H1 (cell line): ENCODE results near the gene DNM2. TPM values are rescaled to one million over a fixed set of nuclear protein-coding genes. Genes with fewer than 3 reads are reported as not detected.

Experiments used
- CTBP2 ChIP-seq: IDR thresholded peaks from 2 replicates; pipeline ENCODE4 v1.7.0; 2011; ENCODE audit warnings: borderline replicate concordance, mild to moderate bottlenecking, moderate library complexity, mixed read lengths, low read length; ENCODE audit not compliant: insufficient read depth, insufficient read length
- FOSL1 ChIP-seq: IDR thresholded peaks from 2 replicates; pipeline ENCODE4 v1.6.1; 2011; ENCODE audit warnings: mild to moderate bottlenecking, low read depth, low read length, moderate library complexity; ENCODE audit not compliant: insufficient read depth
- HDAC6 ChIP-seq: IDR thresholded peaks from one replicate; pipeline ENCODE4 v1.7.1; 2012; ENCODE audit warnings: low read depth, mild to moderate bottlenecking, inconsistent platforms, low read length, moderate library complexity
- POU5F1 ChIP-seq: IDR thresholded peaks from 2 replicates; pipeline ENCODE4 v1.6.1; 2011; ENCODE audit warnings: low read depth, mild to moderate bottlenecking, low read length, moderate library complexity
- RXRA ChIP-seq: IDR thresholded peaks from 2 replicates; pipeline ENCODE4 v1.6.1; 2011; ENCODE audit warnings: low read depth, mild to moderate bottlenecking, low read length, moderate library complexity; ENCODE audit not compliant: insufficient read depth
- SUZ12 ChIP-seq: fragments of 200-600 bp; sonication (generic); IDR thresholded peaks from 2 replicates; pipeline ENCODE4 v1.6.1; 2012; ENCODE audit warnings: mild to moderate bottlenecking, inconsistent platforms, low read length, moderate library complexity, mixed read lengths
- ZNF274 ChIP-seq: IDR thresholded peaks from 2 replicates; pipeline ENCODE4 v1.7.0; 2012; ENCODE audit warnings: low read length, borderline replicate concordance; ENCODE audit errors: extremely low read depth
- polyA plus RNA-seq, 7 experiments: library from polyadenylated mRNA; depleted of rRNA in 3 of 7; stranded (reverse) in 5 of 7; unstranded in 2 of 7; fragments of >200 nt in 5 of 7; fragments of 200-250 nt in 2 of 7; gene quantifications; 1 replicate in 5 of 7; 2 replicates in 1 of 7; 4 replicates in 1 of 7; pipeline versions ENCODE4 v1.2.1 to v1.2.3, GENCODE V29; 2011 to 2013; ENCODE audit warnings: missing spikeins in 2 of 7, mixed read lengths in 2 of 7
- total RNA-seq: library from RNA; stranded (reverse); fragmentation: NEBNext Ultra II Directional; extraction: Animal tissue kit (Norgen Biotek cat#: 25700); gene quantifications from 2 replicates; pipeline ENCODE4 v1.2.1, GENCODE V29; 2021
- TF ChIP-seq, protein P1 (sequence below): fragments of 300-600 bp; sonication (generic); IDR thresholded peaks from 2 replicates; pipeline ENCODE4 v1.7.1; 2012; ENCODE audit warnings: low read length, moderate library complexity, mild to moderate bottlenecking, inconsistent platforms; ENCODE audit not compliant: insufficient replicate concordance
- TF ChIP-seq, protein P2 (sequence below): IDR thresholded peaks from 2 replicates; pipeline ENCODE4 v1.6.1; 2012; ENCODE audit warnings: inconsistent platforms

DNM2 gene
- total and polyA plus RNA-seq, 2 of the 8 experiments (the other 6 are each of a cell fraction or from before 2014, with no cell fraction given) = 61.9 to 120 TPM

DNA sequence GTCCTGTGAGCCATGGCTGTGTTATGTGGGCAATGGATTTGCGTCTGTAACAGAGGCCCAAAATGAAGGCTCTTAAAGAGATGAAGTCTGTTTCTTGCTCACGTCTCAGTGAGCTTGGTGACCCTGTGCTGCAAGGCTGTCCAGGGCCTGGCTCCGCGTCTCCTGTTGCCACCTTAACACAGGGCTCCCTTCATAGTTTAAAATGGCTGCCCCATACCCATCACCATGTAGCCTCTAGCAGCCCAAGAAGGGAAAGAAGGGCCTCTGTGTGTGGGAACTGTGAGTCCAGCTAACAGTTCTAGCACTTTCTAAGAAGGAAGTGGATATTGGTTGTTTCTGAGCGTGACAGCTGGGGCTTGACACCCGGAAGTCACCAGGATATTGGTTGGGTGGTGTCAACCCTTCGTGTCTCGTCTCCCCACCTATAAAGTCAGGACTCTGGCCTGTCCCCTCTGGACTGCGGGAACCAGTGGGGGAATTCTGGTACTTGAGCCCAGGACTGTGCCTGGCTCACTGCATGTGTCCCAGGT lies 97.2 kb downstream of the DNM2 start (continued):
- TF ChIP-seq, protein P1, sequence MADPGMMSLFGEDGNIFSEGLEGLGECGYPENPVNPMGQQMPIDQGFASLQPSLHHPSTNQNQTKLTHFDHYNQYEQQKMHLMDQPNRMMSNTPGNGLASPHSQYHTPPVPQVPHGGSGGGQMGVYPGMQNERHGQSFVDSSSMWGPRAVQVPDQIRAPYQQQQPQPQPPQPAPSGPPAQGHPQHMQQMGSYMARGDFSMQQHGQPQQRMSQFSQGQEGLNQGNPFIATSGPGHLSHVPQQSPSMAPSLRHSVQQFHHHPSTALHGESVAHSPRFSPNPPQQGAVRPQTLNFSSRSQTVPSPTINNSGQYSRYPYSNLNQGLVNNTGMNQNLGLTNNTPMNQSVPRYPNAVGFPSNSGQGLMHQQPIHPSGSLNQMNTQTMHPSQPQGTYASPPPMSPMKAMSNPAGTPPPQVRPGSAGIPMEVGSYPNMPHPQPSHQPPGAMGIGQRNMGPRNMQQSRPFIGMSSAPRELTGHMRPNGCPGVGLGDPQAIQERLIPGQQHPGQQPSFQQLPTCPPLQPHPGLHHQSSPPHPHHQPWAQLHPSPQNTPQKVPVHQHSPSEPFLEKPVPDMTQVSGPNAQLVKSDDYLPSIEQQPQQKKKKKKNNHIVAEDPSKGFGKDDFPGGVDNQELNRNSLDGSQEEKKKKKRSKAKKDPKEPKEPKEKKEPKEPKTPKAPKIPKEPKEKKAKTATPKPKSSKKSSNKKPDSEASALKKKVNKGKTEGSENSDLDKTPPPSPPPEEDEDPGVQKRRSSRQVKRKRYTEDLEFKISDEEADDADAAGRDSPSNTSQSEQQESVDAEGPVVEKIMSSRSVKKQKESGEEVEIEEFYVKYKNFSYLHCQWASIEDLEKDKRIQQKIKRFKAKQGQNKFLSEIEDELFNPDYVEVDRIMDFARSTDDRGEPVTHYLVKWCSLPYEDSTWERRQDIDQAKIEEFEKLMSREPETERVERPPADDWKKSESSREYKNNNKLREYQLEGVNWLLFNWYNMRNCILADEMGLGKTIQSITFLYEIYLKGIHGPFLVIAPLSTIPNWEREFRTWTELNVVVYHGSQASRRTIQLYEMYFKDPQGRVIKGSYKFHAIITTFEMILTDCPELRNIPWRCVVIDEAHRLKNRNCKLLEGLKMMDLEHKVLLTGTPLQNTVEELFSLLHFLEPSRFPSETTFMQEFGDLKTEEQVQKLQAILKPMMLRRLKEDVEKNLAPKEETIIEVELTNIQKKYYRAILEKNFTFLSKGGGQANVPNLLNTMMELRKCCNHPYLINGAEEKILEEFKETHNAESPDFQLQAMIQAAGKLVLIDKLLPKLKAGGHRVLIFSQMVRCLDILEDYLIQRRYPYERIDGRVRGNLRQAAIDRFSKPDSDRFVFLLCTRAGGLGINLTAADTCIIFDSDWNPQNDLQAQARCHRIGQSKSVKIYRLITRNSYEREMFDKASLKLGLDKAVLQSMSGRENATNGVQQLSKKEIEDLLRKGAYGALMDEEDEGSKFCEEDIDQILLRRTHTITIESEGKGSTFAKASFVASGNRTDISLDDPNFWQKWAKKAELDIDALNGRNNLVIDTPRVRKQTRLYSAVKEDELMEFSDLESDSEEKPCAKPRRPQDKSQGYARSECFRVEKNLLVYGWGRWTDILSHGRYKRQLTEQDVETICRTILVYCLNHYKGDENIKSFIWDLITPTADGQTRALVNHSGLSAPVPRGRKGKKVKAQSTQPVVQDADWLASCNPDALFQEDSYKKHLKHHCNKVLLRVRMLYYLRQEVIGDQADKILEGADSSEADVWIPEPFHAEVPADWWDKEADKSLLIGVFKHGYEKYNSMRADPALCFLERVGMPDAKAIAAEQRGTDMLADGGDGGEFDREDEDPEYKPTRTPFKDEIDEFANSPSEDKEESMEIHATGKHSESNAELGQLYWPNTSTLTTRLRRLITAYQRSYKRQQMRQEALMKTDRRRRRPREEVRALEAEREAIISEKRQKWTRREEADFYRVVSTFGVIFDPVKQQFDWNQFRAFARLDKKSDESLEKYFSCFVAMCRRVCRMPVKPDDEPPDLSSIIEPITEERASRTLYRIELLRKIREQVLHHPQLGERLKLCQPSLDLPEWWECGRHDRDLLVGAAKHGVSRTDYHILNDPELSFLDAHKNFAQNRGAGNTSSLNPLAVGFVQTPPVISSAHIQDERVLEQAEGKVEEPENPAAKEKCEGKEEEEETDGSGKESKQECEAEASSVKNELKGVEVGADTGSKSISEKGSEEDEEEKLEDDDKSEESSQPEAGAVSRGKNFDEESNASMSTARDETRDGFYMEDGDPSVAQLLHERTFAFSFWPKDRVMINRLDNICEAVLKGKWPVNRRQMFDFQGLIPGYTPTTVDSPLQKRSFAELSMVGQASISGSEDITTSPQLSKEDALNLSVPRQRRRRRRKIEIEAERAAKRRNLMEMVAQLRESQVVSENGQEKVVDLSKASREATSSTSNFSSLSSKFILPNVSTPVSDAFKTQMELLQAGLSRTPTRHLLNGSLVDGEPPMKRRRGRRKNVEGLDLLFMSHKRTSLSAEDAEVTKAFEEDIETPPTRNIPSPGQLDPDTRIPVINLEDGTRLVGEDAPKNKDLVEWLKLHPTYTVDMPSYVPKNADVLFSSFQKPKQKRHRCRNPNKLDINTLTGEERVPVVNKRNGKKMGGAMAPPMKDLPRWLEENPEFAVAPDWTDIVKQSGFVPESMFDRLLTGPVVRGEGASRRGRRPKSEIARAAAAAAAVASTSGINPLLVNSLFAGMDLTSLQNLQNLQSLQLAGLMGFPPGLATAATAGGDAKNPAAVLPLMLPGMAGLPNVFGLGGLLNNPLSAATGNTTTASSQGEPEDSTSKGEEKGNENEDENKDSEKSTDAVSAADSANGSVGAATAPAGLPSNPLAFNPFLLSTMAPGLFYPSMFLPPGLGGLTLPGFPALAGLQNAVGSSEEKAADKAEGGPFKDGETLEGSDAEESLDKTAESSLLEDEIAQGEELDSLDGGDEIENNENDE = no peak
- no peak for TF ChIP-seq ZNF274
- TF ChIP-seq CTBP2 = no peak
- TF ChIP-seq RXRA = no peak
- TF ChIP-seq HDAC6 = no peak
- TF ChIP-seq, protein P2, sequence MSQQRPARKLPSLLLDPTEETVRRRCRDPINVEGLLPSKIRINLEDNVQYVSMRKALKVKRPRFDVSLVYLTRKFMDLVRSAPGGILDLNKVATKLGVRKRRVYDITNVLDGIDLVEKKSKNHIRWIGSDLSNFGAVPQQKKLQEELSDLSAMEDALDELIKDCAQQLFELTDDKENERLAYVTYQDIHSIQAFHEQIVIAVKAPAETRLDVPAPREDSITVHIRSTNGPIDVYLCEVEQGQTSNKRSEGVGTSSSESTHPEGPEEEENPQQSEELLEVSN = no peak
- no peak for TF ChIP-seq SUZ12
- no peak for TF ChIP-seq POU5F1
- TF ChIP-seq FOSL1 = no peak
